RPMI7951 (cell line): ENCODE data around the gene CARD10. TPM values are rescaled to one million over a fixed set of nuclear protein-coding genes. Genes with fewer than 3 reads are reported as not detected.

Experiments used
- DNase-seq: peaks from one replicate; pipeline ENCODE4 v3.0.0-alpha.2; 2012; ENCODE audit warnings: low read depth
- total RNA-seq: library from RNA; depleted of rRNA; stranded (reverse); fragments of >200 nt; shearing (Covaris generic); gene quantifications from 2 replicates; pipeline ENCODE4 v1.2.3, GENCODE V29; 2014; rRNA removed

Gene CARD10
- total RNA-seq: 3.5 and 3.6 TPM in 2 replicates

- DNase-seq: peak; percentile 41
These were observed at the start of gene CARD10 for GRCh38 chr22:37519268-37520195. Gene CARD10 (minus strand): TSS chr22:37519415. CDS start chr22:37519200, 215 bp downstream.

GRCh38 chr22:37568448-37569008 is 49.3 kb upstream of the CARD10 start:
- no peak for DNase-seq

GRCh38 chr22:37568012-37568411 is 48.8 kb upstream of the CARD10 start:
- no peak for DNase-seq

- DNase-seq: peak; percentile 63
These were observed 47.9 kb upstream of the CARD10 start for GRCh38 chr22:37566903-37567798.

GRCh38 chr22:37566329-37566837 is 47.2 kb upstream of the CARD10 start:
- no peak for DNase-seq

- no peak for DNase-seq
These were observed 46.6 kb upstream of the CARD10 start for GRCh38 chr22:37565830-37566229.

- no peak for DNase-seq
These were observed 45.0 kb upstream of the CARD10 start for GRCh38 chr22:37564111-37564711.

- DNase-seq: peak; percentile 91
These were observed 44.2 kb upstream of the CARD10 start for GRCh38 chr22:37563153-37564081.

GRCh38 chr22:37562049-37562875 is 43.0 kb upstream of the CARD10 start:
- DNase-seq: no peak

GRCh38 chr22:37561212-37562048 is 42.2 kb upstream of the CARD10 start:
- peak; percentile 77 for DNase-seq

GRCh38 chr22:37560608-37561211 is 41.5 kb upstream of the CARD10 start:
- peak; percentile 58 for DNase-seq

GRCh38 chr22:37559901-37560607 is 40.8 kb upstream of the CARD10 start, which contains the start of gene CDC42EP1:
Gene CDC42EP1 (plus strand): TSS chr22:37560480. CDS start chr22:37566350, 5,870 bp downstream.
- peak; percentile 49 for DNase-seq

GRCh38 chr22:37559521-37559900 is 40.3 kb upstream of the CARD10 start:
- DNase-seq: no peak

GRCh38 chr22:37558815-37559214 is 39.6 kb upstream of the CARD10 start:
- no peak for DNase-seq

GRCh38 chr22:37557321-37558001 is 38.2 kb upstream of the CARD10 start:
- DNase-seq: no peak

GRCh38 chr22:37556710-37557109 is 37.5 kb upstream of the CARD10 start:
- peak; percentile 63 for DNase-seq

GRCh38 chr22:37555029-37555428 is 35.8 kb upstream of the CARD10 start:
- DNase-seq: no peak
